ENCODE data around the gene CD164. TPM values are rescaled to one million over a fixed set of nuclear protein-coding genes. Genes with fewer than 3 reads are reported as not detected.
"Not testable (repeated sequence)": the region's sequence is repeated elsewhere in the genome, so short reads cannot be mapped to it uniquely, and the experiment has no call there.

CD164 gene
- polyA plus RNA-seq, 3 donors, result 98.8 to 182 (median 110) TPM

DNA sequence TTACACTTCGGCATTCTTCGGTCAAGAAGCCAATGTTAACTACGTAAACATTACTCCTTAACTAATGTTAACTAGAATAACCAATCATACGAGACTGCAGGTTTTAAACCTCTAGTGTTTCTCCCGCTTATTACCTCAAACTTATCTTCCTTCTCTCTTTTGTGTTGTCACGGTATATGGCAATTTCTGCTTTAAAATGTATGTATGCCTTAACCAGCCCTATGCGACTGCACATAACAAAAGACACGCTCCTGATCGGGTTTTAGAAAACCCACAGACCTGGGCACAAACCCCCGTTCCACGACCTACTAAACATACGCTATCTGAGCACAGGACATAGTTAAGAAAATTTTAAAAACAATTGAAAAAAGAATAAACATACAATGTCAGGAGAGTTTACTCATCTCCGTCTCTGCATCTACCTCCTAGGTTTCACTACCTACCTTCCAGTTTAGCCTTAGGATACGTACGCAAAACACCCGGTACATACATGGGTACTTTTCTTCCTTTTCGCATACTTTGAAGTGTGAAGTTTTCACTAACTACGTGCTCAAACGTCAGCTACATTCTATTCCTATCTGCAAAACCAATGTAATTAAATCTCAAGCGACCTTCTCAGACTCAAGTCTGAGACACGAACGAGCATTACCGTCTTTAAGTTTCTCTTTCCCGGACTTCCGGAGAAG, 1.1 kb downstream of the CD164 start:
- WGBS, 3 donors, result 0% methylated on average over 25 of the region's 25 CpGs
- H3K27ac ChIP-seq (ENCODE audit: low read depth, low read length), result peak overlapping the region; percentile 94

DNA sequence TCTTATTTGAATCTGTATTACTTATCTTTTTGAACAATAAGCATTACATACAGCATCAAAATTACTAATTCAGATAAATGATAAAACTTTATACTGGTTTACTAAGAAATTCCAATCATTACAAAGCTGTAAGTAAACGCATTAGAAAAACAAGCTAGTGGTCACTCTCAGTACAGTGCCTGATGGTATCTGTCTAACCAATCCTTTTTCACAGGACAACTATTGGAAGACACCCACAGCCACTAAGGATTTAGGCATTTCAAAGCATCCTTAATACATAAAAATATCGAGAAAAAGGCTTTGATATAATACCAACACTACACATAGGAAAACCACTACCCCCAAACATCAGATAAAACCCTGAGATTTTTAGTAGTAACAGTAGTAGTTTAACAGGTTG, 2.6 kb downstream of the CD164 start:
- no peak overlapping the region for H3K27ac ChIP-seq (ENCODE audit: low read depth, low read length)
- 20 to 29% (median 26%) methylated on average over 2 of the region's 2 CpGs for WGBS, 3 donors

DNA sequence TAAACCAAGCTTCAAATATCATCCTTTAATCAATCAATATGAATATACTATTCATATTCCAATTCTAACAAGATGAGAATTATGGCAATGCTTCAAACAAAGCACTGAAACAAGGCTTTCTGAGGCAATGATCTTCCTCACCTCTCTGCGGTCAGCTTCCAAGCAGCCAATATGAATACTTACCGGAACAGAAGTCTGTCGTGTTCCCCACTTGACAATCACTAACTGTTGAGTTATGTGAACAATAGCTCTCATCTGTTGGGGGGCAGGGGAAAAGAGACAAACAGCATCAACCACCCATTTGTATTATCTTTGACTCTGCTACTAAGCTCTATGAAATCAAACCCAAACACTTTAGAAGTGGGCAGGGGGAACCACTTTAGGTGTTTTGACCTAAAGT, 4.5 kb downstream of the CD164 start:
- H3K27ac ChIP-seq (ENCODE audit: low read depth, low read length), result no peak overlapping the region

DNA sequence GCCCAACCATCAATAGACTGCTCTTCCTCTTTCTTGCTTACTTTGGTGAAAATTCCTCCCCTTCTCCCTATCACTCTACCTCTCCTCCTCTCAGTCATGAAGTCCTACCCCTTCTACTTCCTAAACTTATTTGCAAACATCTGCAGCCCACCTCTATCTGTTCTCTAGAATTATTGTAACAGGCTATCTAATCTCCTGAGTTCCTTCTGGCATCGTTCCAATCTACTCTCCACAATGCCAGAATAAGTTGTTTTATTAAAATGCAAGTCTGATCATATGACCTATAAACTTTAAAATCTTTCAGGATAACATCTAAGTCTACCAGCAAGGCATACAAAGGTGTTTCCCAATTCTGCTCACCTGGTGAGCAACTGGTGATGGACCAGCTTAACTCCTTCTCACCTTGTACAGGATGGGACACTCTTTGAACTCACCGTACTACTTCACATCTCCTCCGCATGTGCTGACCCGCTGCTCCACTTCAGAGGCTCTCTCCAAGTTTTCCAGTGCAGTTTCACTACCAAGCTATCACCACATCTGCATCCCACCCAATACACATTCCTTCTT, 7.9 kb downstream of the CD164 start:
- no peak overlapping the region for H3K27ac ChIP-seq (ENCODE audit: low read depth, low read length)
- WGBS, 3 donors, result 75 to 82% (median 78%) methylated on average over 4 of the region's 4 CpGs

More for the DNA sequence above, 4.5 kb downstream of the CD164 start:
- 62 to 75% (median 62%) methylated on average over 3 of the region's 3 CpGs for WGBS, 3 donors

DNA sequence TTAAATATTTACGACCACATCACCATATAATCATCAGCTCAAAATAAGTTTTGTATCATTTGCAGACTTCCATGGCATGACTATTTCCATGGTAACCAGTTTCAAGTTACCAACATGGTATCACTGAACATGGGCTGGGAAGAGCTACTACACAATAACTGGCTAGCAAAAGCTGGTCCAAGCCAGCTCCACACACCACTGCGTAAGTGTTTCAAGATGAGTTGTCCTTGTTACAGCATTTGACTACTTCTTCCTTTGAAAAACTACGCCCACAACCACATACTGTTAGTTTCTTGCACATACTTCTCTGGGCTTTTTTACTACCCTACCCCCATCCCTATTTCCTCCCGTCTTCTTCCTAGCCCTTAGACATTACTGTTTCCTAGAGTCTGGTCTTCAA, 8.5 kb downstream of the CD164 start:
- 62 to 83% (median 66%) methylated on average over 4 of the region's 4 CpGs for WGBS, 3 donors

DNA sequence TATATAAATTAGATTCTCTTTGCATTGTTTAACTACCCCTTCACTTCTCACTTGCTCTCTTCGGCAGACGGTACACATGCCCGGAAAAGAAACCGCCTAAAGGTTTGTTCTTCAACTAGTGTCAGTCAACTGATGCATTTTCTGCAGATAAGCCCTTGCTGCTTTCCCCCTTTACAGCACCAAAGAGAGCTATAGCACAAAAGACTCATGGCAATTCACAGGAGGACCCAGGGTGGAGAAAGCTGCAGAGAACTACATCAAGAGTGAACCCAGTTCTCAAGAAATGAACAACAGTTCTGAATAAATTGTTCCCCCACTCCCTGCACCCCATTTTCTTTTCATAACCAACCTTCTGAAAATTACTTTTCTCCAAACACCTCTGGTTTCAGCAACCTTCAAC, 8.9 kb downstream of the CD164 start:
- no peak overlapping the region for H3K27ac ChIP-seq (ENCODE audit: low read depth, low read length)
- WGBS, 3 donors, result 73 to 79% (median 74%) methylated on average over 4 of the region's 4 CpGs

More for the DNA sequence above, 8.5 kb downstream of the CD164 start:
- no peak overlapping the region for H3K27ac ChIP-seq (ENCODE audit: low read depth, low read length)

DNA sequence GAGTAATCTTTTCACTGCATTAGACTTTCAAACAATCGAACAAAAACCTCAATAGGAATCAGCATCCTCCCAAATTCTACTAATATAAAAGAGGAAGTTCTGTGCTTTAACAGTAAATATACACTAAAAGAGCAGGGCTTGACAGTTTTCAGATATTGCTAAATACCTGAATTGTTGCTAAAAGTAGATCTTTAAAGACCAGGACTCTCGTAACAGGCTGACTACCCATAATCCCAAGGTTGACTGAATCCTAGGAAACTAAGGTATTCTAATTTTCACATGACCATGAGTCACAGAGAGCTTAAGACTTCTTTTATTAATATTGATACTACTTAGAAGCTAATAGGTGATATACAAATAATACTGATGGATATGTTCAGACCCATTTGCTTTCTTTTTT, 10.1 kb downstream of the CD164 start:
- WGBS, 3 donors, result 39 to 76% (median 45%) methylated on average over 2 of the region's 2 CpGs
- H3K27ac ChIP-seq (ENCODE audit: low read depth, low read length), result no peak overlapping the region

DNA sequence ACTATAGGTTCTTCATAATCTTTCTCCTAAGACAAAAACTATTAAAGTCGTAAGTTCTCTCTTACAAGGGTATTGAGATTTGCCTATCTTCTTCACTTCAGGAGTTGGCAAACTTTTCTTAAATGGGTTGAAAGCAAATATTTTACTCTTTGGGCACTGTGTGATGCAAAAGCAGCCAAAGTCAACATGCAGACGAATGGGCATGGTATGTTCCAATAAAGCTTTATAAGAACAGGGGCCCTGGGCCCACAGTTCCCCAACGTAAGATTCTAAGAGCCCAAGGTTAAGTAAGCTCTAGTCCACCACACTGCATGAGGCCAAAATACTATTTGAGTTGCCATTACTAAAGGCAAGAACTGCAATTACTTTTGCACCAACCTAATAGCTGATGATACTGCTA, 11.5 kb downstream of the CD164 start:
- 37 to 75% (median 68%) methylated on average over 3 of the region's 3 CpGs for WGBS, 3 donors
- no peak overlapping the region for H3K27ac ChIP-seq (ENCODE audit: low read depth, low read length)

DNA sequence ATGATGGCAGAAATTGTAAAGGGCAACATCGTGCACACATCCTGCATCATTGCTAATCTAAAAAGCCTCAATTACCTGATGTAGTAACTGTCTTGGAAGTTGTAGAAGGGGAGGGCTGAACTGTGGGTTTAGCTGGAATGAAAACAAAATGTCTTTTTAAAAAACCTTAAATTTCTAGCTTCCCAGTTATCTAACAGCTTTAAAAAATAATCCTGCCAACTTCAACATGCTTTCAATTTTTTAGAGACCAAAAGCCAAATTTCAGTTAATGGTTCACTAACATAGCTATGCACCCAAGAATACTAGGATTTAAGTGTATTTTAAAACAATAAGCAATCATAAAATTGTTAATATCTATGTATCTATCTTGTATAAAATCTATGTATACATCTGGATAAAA, 11.9 kb downstream of the CD164 start:
- WGBS, 3 donors, result 68 to 80% (median 77%) methylated on average over 1 of the region's 1 CpG

DNA sequence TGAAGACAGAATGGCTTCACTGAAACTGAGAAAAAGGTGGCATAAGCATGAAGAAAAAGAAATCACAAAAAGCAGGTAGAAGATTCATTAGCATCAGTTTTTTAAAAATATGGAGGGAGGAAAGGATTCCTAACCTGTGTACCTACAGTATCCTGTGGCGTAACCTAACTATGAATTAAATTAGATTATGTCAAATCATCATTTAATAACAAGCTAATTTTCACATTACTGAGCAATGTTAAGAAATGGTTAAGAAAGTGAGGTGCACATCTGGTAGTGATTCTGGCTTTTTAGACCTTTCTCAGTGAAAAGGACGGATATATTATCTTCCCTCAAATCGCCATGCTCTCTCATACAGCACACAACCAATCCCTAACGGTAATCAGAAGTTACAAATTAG, 12.5 kb downstream of the CD164 start:
- no peak overlapping the region for H3K27ac ChIP-seq (ENCODE audit: low read depth, low read length)
- WGBS, 3 donors, result 85 to 94% (median 90%) methylated on average over 4 of the region's 4 CpGs

More for the DNA sequence above, 11.9 kb downstream of the CD164 start:
- H3K27ac ChIP-seq (ENCODE audit: low read depth, low read length), result no peak overlapping the region

DNA sequence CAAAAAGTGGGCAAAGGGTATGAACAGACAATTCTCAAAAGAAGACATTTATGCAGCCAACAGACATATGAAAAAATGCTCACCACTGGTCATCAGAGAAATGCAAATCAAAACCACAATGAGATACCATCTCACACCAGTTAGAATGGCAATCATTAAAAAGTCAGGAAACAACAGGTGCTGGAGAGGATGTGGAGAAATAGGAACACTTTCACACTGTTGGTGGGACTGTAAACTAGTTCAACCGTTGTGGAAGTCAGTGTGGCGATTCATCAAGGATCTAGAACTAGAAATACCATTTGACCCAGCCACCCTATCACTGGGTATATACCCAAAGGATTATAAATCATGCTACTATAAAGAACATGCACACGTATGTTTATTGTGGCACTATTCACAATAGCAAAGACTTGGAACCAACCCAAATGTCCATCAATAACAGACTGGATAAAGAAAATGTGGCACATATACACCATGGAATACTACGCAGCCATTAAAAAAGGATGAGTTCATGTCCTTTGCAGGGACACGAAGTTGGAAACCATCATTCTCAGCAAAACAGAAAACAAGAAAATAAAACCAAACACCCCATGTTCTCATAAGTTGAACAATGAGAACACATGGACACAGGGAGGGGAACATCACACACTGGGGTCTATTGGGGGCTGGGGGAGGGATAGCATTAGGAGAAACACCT, 17.7 kb downstream of the CD164 start:
- not testable (repeated sequence) for H3K27ac ChIP-seq (ENCODE audit: low read depth, low read length)
- WGBS, 3 donors, result 82 to 92% (median 87%) methylated on average over 5 of the region's 5 CpGs

DNA sequence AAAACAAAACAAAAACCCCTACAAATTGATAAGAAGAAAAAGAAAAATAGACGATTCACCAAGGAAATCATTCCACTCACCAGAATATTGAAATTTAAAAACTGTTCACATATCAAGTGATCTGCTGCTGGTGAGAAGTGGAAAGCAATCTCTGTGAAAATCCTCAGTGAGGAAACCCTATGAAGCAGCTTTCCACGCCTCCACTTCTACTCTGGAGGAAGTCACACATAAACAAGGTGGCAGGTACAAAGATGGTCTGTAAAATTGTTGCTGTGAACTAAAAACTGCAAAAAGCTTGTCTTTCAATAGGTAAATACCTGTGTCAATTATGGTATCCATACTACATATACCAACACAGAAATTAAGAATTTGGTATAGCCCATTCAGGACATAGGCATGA, 18.5 kb downstream of the CD164 start:
- 93 to 100% (median 98%) methylated on average over 2 of the region's 2 CpGs for WGBS, 3 donors
- H3K27ac ChIP-seq (ENCODE audit: low read depth, low read length), result no peak overlapping the region

DNA sequence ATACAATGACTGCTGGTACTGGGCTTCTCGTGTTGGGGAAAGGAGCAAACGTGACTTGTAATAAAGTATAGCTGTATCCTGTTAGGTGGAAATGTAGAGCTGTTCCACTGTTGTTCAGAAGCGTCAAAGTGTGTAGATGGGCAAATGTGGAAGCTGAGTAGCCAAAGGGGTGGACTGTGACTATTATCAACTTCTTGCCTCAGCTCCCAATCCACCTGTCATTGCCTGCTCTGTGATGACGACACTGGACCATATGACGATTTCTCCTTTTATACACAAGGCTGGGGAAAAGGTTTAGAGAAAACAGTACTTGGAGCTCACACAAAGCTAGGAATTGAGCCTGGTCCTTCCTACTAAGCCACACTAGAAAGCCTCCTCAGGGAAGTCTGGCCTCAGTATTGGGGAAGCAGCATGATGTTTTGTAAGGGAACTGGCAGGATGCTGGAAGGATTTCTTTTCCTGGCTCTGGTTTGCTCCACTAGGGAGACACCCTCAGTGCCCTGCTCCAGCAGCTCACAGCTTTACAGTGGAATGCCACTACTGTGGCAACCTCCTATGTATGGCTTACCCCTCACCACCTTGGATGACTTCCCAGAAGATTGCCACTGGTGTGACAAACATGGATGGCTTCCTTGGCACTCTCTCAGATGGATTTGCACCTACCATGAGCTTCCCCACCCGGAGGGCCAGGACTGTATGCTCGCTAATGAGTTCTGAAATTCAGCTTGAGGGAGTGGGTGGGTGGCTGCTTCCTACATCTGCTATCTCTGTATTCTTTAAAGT, 20.0 kb downstream of the CD164 start:
- WGBS, 3 donors, result 92 to 93% (median 92%) methylated on average over 7 of the region's 7 CpGs

DNA sequence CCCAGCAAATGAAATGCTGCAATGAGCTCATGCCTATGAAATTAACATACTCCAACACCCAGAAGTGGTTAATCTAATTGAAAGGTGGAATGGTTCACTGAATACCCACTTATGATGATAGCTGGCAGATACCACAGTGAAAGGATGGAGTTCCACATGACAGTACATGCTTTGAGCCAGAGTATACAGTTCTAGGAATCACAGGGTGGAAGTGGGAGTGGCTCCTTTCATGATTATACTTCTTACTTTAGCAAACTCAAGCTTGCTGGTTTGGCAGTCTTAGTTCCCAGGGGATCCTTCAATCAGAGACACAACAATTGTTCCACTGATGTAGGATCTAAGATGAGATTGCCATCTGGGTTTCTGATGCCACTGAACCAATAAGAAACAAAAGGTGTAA, 21.5 kb downstream of the CD164 start:
- H3K27ac ChIP-seq (ENCODE audit: low read depth, low read length), result no peak overlapping the region

More for the DNA sequence above, 20.0 kb downstream of the CD164 start:
- H3K27ac ChIP-seq (ENCODE audit: low read depth, low read length), result no peak overlapping the region

DNA sequence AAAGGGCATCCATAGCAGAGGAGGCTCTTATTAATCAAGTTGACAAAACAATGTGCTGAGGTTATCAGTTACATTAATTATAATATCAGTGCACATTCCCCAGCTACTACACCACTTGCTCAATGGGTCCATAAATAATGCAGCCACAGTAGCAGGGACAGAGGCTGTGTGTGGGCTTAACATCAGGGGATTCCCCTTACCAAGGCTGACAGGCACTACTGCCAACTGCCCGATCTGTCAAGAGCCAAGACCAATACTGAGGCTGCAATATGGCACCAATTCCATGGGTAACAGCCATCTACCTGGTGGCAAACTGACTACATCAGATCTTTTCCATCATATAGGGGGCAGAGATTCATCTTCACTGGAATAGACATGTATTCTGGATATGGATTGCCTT, 22.0 kb downstream of the CD164 start:
- 87 to 94% (median 93%) methylated on average over 1 of the region's 1 CpG for WGBS, 3 donors

DNA sequence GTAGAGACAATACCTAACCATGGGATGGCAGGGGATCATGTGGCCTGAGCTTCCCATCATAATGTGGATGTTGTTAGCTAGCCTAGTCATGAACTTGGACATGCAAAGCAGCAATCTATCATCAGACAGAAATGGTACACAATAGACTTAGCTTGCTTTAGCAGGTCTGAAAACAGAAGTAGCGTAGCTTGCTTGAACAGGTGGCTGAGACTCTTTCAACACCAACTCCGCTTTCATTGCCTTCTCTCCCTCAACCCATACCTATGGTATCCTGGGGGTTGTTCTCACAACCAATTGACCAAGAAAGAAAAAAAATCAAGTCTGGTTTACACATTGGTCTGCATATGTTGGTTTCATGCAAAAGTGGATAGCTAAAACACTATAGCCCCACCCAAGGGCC, 23.0 kb downstream of the CD164 start:
- 97 to 100% (median 98%) methylated on average over 2 of the region's 2 CpGs for WGBS, 3 donors
- no peak overlapping the region for H3K27ac ChIP-seq (ENCODE audit: low read depth, low read length)

More for the DNA sequence above, 22.0 kb downstream of the CD164 start:
- H3K27ac ChIP-seq (ENCODE audit: low read depth, low read length), result no peak overlapping the region

DNA sequence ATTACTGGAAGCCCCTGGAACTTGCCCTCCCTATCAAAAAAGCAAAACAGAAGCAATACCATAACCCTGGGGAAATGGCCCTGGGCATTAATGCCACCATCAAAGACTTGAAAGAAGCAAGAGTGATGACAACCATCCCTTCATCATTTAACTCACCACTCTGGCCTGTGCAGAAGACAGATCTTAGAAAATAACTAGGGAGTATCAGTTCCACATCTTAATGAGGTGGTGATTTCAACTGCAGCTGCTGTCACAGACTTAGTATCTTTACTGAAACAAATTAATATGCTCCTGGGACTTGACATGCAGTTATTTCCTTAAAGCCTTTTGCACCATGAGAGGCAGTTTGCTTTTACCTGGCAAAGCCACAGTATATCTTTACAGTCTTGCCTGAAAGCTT, 24.1 kb downstream of the CD164 start:
- H3K27ac ChIP-seq (ENCODE audit: low read depth, low read length), result no peak overlapping the region

DNA sequence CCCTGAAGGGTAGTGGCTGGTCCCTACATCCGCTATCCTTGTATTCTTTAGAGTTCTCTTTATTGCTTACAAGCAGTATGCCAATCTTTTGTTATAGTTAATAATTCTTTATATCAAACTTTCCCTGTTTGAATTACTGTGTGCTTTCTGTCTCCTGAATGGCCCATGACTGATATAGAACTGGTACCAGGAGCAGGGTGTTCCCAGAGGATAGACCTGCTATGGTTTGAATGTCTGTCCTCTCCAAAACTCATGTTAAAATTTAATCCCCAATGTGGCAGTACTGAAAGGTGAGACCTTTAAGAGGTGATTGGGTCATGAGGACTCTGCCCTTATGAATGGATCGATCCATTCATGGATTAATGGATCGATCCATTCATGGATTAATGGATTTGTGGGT, 26.0 kb downstream of the CD164 start:
- no peak overlapping the region for H3K27ac ChIP-seq (ENCODE audit: low read depth, low read length)
- 96 to 98% (median 98%) methylated on average over 3 of the region's 3 CpGs for WGBS, 3 donors

Measured in adipose tissue (tissue), 3 donors.